ENCODE results near the gene ENTPD6. TPM values are rescaled to one million over a fixed set of nuclear protein-coding genes. Genes with fewer than 3 reads are reported as not detected.
"Not testable (repeated sequence)": the region's sequence is repeated elsewhere in the genome, so short reads cannot be mapped to it uniquely, and the experiment has no call there.

ENTPD6 gene
- total RNA-seq: 10 to 100 TPM; 45.3 to 49.6 TPM

DNA sequence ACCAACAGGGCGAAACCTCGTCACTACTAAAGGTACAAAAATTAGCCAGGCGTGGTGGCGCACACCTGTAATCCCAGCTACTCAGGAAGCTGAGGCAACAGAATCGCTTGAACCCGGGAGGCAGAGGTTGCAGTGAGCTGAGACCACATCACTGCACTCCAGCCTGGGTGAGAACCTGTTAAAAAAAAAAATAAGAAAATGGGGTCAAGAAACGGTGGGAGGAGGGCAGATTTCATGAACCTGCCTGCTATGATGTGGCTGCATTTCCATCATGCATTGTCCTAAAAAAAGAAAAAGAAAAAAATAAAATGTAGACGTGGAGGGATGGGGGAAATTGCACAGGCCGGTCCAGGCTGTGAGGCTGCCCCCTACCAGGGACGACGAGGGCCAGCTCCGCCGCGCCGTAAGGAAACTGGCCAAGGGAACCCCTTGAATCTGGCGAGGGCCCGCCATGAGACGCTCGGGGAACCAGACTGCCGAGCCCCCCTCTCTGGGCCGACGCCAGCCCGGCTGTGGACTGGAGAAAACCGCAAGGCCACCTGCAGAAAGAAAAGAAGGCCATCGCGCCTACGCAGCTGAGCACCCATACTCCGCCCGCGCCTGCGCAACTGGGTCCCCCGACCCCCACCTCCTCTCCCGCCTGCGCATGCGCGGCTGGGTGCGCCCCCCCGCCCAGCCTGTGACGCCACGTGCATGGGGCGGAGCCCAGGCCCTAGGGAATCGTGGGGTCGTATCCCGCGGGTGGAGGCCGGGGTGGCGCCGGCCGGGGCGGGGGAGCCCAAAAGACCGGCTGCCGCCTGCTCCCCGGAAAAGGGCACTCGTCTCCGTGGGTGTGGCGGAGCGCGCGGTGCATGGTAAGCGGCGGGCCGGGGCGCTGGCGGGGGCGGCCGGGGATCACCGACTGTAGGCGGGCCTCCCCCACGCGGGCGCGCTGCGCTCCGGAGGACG is at the start of gene ENTPD6:
Gene ENTPD6, plus strand, starts transcription at position 699 of the 948 bp plus-strand sequence. CDS start 10,825 bp downstream, outside the sequence.
- CTCF ChIA-PET: interaction anchor here (0.8 to 1.2 kb wide), 2 partner anchors 200 to 244 kb away, joined by 3 read pairs; no protein-coding TSS in a partner anchor
- POLR2A ChIA-PET: interaction anchor here (0.9 to 2.1 kb wide), 3 partner anchors 51 to 137 kb away, joined by 3 to 7 read pairs (median 3); partner anchors contain the start of genes ACSS1 and PYGB

DNA sequence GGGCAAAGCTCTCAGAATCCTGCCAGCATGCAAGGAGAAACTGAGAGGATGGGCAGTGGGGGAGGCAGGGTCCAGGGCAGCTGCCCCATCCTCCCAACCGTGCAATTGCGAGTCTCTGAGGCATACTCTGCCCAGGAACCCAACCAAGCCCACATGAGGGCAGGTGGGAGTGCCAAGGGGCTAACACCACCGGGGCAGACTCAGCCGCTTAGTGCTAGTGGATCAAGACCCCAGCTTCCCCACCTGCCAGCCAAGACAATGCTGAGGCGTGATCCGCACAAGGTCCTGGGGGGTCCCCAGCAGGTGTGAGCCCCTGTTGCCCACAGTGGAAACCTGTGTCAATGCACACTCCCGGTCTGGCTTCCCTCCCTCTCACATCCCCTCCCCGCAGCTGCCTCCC is 48.5 kb upstream of the ENTPD6 start:
- ChIA-PET CTCF (interaction anchor here (1.4 kb wide), 1 partner anchor 54 kb away, joined by 4 read pairs; no protein-coding TSS in a partner anchor), POLR2A (no interaction called here)

DNA sequence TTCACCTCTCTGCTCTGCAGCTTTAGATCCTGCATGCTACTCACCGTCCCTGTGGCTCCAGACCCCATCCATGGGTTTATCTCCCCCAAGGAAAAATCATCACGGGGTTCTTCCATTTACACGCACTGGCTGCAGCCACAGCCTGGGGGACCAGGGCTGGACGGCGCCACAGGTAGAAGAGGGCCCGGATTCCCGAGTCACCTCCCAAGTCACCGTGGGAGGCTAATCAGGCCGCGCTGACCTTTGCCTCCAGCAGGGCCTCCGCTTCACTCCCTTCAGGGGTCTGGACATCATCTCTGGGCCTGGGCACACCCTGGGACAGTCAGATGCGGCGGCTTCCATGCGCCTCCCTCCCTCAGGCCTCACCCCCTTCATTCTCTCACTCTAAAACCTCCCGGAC is 47.8 kb upstream of the ENTPD6 start:
- ChIA-PET POLR2A (no interaction called here), CTCF (interaction anchor here (1.4 kb wide), 1 partner anchor 55 kb away, joined by 4 read pairs; no protein-coding TSS in a partner anchor)

DNA sequence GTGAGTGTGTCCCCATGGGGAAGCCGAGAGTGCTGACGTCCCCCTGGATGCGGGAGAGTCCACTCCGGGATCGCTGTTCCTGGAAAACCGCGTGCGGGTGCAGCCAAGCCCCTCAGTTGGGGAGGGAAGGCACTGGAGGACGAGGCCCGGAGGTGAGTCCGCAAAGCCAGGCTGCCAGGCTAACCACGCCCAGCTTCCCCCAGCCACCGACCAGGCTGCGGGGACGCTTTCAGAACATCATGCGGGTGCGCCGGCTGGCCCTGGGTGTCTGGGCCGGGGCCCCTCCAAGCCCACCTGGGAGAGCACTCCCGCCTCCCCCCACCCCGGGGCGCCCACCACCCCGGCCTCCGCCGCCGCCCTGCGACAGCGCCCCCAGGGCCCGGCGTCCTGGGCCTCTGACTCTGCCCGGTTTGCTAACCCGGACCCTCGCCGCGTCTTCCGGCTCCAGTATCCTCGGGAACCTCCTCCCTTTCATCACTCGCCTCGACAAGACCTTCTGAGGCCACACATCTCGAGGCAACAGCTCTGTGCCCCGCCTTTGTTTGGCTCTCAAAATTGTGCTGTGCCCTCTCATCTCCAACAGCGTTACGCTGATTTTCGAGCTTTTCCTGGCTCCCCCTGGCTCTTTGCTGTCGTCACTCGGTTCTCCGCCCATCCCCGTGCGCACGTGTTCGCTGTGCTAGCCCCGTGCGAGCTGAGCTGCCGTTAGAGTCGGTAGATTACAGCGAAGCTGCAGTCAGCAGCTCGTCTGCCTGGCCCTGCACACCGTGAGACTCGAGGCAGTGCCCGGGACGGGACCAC is 47.1 kb upstream of the ENTPD6 start:
- ChIA-PET POLR2A (no interaction called here), CTCF (no interaction called here)

DNA sequence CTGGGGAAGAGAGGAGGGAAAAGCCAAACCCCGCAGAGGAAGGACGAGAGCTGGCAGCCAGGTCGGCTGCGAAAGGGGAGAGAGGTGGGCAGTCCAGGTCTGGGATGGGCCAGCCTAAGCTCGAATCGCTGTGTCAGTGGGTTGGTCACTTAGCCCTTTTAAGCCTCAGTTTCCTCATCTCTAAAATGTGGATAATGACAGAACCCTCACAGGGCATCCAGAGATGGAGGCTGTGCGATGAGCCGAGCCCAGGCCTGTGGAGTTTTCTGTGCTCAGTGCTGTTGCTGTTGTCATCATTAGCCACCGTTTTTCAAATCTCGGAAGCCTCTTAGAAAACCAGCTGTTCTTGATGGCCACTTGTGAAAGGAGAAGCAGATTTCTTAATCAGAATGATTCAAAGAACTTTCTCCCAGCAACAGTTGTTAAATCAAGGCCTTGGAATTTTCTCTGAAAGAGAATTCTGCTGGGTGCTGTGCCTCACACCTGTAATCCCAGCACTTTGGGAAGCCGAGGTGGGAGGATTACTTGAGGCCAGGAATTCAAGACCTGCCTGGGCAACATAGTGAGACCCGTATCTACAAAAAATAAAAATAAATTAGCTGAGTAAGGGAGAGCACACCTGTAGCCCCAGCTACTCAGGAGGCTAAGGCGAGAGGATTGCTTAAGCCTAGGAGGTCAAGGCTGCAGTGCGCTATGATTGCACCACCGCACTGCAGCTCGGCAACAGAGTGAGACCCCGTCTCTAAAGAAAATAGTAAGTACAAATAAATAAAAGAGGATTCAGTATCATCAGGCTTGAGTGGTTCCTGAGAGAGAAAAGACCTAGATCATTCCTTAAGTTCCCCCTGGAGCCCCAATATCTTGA is 46.3 kb upstream of the ENTPD6 start:
- ChIA-PET CTCF (no interaction called here), POLR2A (no interaction called here)

DNA sequence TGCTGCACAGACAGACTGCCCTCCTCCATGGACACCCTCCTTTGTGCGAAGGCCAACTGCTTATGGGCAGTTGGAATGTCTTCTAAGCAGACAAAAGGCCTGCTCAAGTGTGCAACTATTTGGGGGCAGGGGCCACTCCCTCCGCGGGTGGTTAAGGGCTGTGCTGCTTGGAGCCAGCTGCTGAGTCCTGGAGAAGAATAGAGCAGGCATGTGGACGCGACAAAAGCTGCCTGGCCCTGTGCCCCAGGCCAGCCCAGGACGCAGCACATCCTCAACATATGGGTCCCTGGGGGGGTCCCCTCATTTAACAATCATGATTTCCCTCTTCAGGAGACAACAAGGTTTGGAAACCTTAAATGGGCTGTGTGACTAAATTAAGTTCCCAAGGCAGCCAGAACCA is 45.5 kb upstream of the ENTPD6 start:
- CTCF ChIA-PET: no interaction called here
- POLR2A ChIA-PET: no interaction called here

DNA sequence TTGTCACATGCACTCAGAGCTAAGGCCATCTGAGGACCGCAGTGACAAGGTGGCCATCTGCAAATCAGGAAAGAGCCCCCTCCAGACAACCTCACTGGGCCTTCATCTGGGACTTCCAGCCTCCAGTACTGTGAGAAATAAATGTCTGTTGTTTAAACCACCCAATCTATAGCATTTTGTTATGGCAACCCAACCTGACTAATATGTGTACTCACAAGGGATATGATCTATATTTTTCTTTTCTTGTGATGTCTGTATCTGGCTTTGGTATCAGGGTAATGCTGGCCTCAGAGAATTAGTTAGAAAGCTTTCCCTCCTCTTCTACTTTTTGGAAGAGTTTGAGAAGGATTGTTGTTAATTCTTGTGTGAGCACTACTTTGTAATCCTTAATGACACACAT is 37.5 kb upstream of the ENTPD6 start:
- POLR2A ChIA-PET: no interaction called here
- CTCF ChIA-PET: no interaction called here

DNA sequence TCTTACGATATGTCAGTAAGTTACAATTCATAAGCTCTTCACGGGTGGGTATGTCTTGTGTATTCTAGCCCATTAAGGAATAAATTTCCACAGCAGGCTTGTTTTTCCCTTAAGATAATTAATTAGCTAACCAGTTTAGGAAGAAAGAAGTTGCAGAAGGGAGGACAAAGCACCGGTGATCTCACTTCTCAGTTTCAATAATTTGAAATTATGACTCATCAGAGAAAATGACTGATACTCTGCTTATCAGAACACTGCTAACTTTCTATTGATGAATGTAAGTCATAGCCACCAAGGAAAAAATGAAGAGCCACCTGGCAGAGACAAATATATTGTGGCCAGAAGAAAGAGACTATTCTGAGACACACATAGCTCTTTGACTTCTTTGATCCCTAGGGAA is 35.0 kb upstream of the ENTPD6 start:
- ChIA-PET POLR2A (interaction anchor here (0.7 kb wide), 1 partner anchor 45 kb away, joined by 3 read pairs; no protein-coding TSS in a partner anchor), CTCF (interaction anchor here (0.6 to 1.2 kb wide), 2 partner anchors 13 to 1777 kb away, joined by 3 to 4 read pairs; no protein-coding TSS in a partner anchor)

DNA sequence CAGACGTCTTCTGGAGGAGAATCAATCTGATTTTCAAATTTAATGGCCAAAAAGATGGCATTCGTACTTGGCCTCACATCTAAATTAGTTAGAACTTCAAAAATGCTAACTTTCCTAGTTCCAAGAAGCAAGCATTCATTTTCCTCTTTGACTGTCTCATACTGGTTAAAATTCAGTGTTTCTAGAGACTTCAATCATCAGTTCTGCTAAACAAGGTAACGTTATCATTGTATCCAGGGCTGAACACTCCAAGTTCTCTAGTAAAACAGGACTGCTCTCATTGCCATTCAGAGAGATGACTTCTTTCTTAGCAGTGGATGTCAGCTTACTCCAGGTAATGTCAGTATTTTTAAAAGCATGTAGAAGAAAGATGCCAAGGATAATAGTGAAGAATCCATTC is 34.6 kb upstream of the ENTPD6 start:
- POLR2A ChIA-PET: no interaction called here
- CTCF ChIA-PET: interaction anchor here (0.6 kb wide), 1 partner anchor 1778 kb away, joined by 3 read pairs; no protein-coding TSS in a partner anchor

DNA sequence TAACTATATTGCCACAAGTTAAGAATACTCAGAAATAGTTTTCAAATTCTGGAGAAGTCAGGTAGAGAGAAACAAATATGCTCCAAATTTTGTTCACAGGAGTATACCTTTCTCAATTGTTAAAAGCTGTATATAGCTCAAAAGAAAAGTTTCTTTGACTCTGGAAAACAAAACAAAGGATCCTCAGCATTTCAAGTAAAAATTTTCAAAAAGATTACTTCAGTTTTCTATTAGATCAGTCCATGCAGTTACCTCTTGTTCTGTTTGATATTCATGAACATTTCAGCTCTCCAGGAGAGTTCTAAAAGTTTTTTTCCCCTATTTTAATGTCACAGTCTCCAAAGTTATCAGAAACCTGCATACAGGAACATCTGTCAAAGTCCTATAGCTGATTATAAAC is 30.4 kb upstream of the ENTPD6 start:
- CTCF ChIA-PET: no interaction called here
- POLR2A ChIA-PET: no interaction called here

DNA sequence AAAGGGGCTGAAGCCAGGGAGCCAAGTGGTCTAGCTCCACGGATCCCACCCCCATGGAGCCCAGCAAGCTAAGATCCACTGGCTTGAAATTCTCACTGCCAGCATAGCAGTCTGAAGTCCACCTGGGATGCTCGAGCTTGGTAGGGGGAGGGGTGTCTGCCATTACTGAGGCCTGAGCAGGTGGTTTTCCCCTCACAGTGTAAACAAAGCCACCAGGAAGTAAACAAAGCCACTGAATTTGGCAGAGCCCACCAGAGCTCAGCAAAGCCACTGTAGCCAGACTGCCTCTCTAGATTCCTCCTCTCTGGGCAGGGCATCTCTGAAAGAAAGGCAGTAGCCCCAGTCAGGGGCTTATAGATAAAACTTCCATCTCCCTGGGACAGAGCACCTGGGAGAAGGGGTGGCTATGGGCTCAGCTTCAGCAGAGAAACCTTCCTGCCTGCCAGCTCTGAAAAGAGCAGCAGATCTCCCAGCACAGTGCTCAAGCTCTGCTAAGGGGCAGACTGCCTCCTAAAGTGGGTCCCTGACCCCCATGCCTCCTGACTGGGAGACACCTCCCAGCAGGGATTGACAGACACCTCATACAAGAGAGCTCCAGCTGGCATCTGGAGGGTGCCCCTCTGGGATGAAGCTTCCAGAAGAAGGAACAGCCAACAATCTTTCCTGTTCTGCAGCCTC is 29.3 kb upstream of the ENTPD6 start:
- CTCF ChIA-PET: interaction anchor here (0.9 kb wide), 1 partner anchor 14 kb away, joined by 3 read pairs; no protein-coding TSS in a partner anchor
- POLR2A ChIA-PET: not testable (repeated sequence)

DNA sequence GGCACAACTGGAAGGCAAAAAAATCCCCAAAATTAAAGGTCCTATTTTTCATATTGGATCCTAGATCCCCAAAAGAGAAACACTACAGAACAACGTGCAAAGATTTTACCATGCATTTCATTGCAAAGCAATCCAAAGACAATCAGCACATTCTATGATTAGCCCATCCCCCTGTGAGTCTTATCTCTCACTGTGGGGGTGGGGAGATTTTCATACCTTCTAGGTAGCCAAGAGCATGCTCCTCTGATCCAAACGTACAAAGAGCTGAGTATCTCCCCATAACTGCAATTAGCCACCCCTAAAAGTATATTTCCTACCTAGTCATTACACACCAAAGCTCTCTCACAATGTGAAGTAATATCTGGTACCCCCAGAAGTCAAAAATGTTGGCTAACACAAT is 22.2 kb upstream of the ENTPD6 start:
- POLR2A ChIA-PET: no interaction called here

DNA sequence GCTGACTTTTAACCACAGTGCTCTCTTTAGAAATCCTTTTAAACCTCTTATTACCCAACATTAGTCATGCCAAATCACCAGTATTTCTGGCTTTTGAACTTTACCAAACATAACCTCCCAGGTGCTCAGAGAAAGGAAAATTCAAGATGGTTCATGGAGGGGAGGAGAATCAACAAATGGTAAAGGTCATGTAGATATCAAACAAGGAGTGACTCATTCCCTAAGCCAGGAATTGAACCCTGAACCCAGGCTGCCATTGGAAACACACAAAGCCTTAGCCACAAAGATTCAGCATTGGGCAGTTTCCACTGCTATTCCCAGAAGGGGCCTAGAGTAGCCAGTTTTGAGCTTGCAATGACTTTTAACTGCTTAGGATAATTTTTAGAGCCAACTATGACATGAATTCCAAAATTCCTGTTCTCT is 21.6 kb upstream of the ENTPD6 start:
- ChIA-PET POLR2A (no interaction called here), CTCF (interaction anchor here (1.1 kb wide), 1 partner anchor 14 kb away, joined by 4 read pairs; no protein-coding TSS in a partner anchor)

More for the DNA sequence above, 22.2 kb upstream of the ENTPD6 start:
- CTCF ChIA-PET: interaction anchor here (1.1 kb wide), 1 partner anchor 14 kb away, joined by 4 read pairs; no protein-coding TSS in a partner anchor

DNA sequence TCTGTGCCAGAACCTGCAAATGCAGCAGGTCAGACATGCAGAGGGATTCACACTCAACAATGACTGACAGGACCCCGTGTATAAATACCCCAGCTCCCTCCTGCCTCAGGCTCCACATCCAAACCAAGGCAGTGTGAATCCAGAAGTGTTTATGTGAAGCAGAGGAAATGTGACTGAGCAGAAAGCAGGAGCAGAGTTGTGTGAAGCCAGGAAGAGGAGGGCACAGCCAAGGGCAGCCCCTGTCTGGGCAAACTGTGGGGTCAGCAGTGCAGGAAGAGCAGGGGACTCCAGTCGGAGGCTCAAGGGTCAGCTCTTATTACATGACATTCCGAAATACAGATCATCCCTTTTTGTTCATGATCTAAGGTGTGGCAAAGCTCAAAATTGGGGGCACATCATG is 19.3 kb upstream of the ENTPD6 start:
- CTCF ChIA-PET: interaction anchor here (1.2 kb wide), 1 partner anchor 85 kb away, joined by 3 read pairs; no protein-coding TSS in a partner anchor
- POLR2A ChIA-PET: no interaction called here

DNA sequence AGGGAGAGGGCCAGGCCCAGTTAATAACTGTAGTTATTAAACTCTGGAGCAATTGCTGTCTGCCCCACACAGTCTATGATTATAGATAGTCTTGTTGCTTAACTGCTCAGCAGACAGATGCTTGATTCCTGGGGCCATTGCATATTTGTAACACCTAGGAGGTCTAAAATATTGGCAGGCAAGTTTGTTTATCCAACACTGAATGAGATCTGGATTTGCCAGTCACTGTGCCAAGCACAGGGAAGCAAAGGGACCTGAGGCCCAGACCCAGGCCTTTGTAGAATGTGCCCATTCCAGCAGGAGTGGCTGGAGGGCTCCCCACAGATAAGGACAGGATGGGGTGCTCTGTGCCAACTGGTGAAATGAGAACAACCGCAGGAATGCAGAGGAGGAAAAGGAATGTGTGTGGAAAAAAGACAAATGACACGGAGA is 17.6 kb upstream of the ENTPD6 start:
- ChIA-PET CTCF (interaction anchor here (1.7 kb wide), 1 partner anchor 184 kb away, joined by 12 read pairs; no protein-coding TSS in a partner anchor), POLR2A (no interaction called here)

DNA sequence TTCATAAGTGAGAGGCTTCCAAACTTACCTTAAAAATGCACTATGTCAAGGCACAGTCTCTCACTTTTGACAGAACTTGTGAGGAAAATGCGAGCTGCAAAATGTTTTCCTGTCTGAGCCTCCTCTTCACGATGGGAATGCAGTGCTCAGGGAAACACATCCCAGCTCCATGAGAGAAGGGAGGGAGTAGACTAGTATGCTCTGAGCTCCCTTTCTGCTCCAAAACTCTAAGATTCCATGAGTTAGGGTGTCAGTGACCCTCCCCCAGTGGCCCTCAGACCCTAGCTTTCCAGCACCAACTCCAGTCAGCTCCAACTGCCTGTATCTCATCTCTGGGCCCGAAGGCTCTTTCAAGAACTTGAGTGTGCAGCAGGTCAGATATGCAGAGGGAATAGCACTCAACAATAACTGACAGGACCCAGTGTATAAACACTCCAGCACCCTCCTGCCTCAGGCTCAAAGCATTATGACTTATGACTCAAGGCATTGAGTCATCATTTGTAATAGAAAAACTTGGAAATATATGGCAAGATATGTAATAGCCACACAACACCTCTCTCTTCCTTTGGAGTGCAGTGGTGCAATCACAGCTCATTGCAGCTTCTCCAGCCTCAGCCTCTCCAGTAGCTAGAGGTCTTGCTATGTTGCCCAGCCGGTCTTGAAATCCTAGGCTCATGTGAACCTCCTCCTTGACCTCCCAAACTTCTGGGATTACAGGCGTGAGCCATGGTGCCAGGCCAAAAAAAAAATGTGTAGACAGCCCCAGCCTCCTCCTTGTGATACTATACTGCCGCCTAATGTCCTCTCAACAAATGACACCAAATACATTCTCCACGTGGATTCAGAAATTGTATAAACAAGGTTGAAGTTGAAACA is 16.7 kb upstream of the ENTPD6 start:
- POLR2A ChIA-PET: no interaction called here

DNA sequence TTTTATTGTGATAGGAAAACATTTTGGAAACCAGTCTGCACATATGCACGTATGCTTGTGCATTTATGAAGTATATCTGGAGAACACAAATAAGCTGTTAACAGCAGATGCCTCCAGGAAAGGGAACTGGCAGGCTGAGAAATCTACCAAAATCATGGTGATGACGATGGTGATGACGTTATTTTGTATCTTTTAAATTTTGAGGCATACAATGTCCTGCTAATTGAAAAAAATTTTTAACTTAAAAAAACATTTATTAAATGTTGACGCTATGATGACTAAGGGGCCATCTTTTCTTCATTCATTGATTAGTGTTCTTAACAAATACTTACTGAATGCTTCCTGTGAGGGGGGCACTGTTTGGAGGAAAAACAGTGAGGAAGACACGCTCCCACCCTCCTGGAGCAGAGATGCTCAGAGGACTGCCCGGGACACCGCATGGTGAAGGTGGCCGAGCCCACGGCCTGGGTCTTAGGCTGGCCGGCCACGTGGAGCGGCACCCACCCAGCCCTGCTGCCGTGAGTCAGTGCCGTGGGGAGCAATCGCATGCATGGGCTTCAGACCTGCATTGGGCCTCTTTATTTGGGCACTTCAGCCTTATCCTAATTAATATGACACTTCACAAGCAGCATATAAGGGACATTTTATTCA is 15.9 kb upstream of the ENTPD6 start:
- ChIA-PET POLR2A (no interaction called here), CTCF (interaction anchor here (0.8 to 1.7 kb wide), 4 partner anchors 13 to 185 kb away, joined by 3 to 12 read pairs (median 4); no protein-coding TSS in a partner anchor)

More for the DNA sequence above, 16.7 kb upstream of the ENTPD6 start:
- CTCF ChIA-PET: interaction anchor here (0.8 to 1.7 kb wide), 3 partner anchors 115 to 185 kb away, joined by 3 to 12 read pairs (median 4); no protein-coding TSS in a partner anchor

Data from activated CD8-positive, alpha-beta memory T cell treated with anti-CD3 and anti-CD28 coated beads for 36 hours (primary cell).